HepG2 (cell line): Measurements from ENCODE around the gene TMEM182. TPM values are rescaled to one million over a fixed set of nuclear protein-coding genes. Genes with fewer than 3 reads are reported as not detected.

Experiments
- ATAC-seq: fragments of 200-7000 bp; cut with Tn5 transposase; 3 replicates; pipeline ENCODE4 v1.9.1; 2020; ENCODE audit warnings: mild to moderate bottlenecking, moderate library complexity
- BruUV-seq: library from RNA; stranded (reverse); fragments of 400-500 nt; replicated peaks from 2 replicates; lab custom pipeline; 2021; lab: Mats Ljungman, UMichigan
- CTCF ChIA-PET: fragments of 300-600 bp; formaldehyde crosslinking; extraction: SDS; loops from one replicate; lab custom pipeline; 2021; ENCODE audit warnings: low total read pairs, inconsistent platforms, low intra/inter-chr PET ratio; lab: Yijun Ruan, JAX
- POLR2A ChIA-PET: fragments of 350-600 bp; sonication (Branson Sonifier 250); formaldehyde crosslinking; loops from one replicate; lab custom pipeline; 2020; ENCODE audit warnings: antibody characterized with exemption, inconsistent platforms; lab: Yijun Ruan, JAX
- DNase-seq: peaks from one replicate; pipeline ENCODE4 v3.0.0-alpha.2; 2015; ENCODE audit warnings: low spot score
- FAIRE-seq: peaks from 3 replicates; lab custom pipeline; 2011; peaks lifted over from hg19 to GRCh38; lab: Jason Lieb, UNC
- H2AFZ ChIP-seq: one replicate; pipeline ENCODE4 v1.6.1; 2011; ENCODE audit warnings: low read length, inconsistent platforms
- H3K27ac ChIP-seq: fragments of 300-600 bp; 3 replicates; pipeline ENCODE4 v1.8.0; 2011; ENCODE audit warnings: mixed run types, mild to moderate bottlenecking, mixed read lengths, low read length, inconsistent platforms; ENCODE audit not compliant: insufficient read depth; ENCODE audit errors: extremely low read length
- H3K27me3 ChIP-seq, 2 experiments: fragments of 200-600 bp in 1 of 2; 2 replicates in 1 of 2; 3 replicates in 1 of 2; pipeline versions ENCODE4 v1.6.0 to v1.8.0; 2011; ENCODE audit warnings: low read length in 2 of 2, mild to moderate bottlenecking in 2 of 2, moderate library complexity in 2 of 2, inconsistent platforms in 1 of 2; ENCODE audit not compliant: insufficient read depth in 2 of 2, control insufficient read depth in 1 of 2
- H3K36me3 ChIP-seq, 2 experiments: fragments of 200-600 bp in 1 of 2; replicated peaks in 1 of 2; 2 replicates in 1 of 2; 3 replicates in 1 of 2; pipeline versions ENCODE4 v1.5.1 to v1.8.0; 2011; ENCODE audit warnings: low read length in 2 of 2, inconsistent platforms in 1 of 2; ENCODE audit not compliant: insufficient read depth in 2 of 2, control insufficient read depth in 1 of 2
- H3K4me1 ChIP-seq: 2 replicates; pipeline ENCODE4 v1.5.1; 2012; ENCODE audit warnings: low read length, inconsistent platforms; ENCODE audit not compliant: insufficient read depth
- H3K4me2 ChIP-seq: 2 replicates; pipeline ENCODE4 v1.6.0; 2011; ENCODE audit warnings: low read depth, low read length, inconsistent platforms
- H3K4me3 ChIP-seq, 3 experiments: fragments of 200-600 bp in 1 of 3; sonication (generic), shearing (Covaris generic) in 1 of 3; replicated peaks in 1 of 3; 2 replicates each; pipeline ENCODE4 v1.5.1; 2011 to 2016; ENCODE audit warnings: low read length in 3 of 3, inconsistent platforms in 2 of 3, low read depth in 2 of 3, mild to moderate bottlenecking in 2 of 3, control low read depth in 1 of 3, mixed read lengths in 1 of 3; ENCODE audit not compliant: insufficient read depth in 1 of 3
- H3K79me2 ChIP-seq: one replicate; pipeline ENCODE4 v1.6.1; 2011; ENCODE audit warnings: low read length, inconsistent platforms; ENCODE audit not compliant: insufficient read depth
- H3K9ac ChIP-seq: 2 replicates; pipeline ENCODE4 v1.6.0; 2011; ENCODE audit warnings: mild to moderate bottlenecking, low read depth, low read length, inconsistent platforms; ENCODE audit not compliant: insufficient read depth
- H3K9me3 ChIP-seq: 2 replicates; pipeline ENCODE4 v1.5.1; 2012; ENCODE audit warnings: mild to moderate bottlenecking, low read length
- H4K20me1 ChIP-seq: 2 replicates; pipeline ENCODE4 v1.6.0; 2011; ENCODE audit warnings: inconsistent platforms, mild to moderate bottlenecking, low read length, moderate library complexity; ENCODE audit not compliant: insufficient read depth
- CHCHD3 ChIP-seq: sonication (generic); formaldehyde crosslinking; IDR thresholded peaks from 2 replicates; pipeline ENCODE4 v1.8.0; 2022; ENCODE audit warnings: mild to moderate bottlenecking, missing genetic modification reagents, moderate library complexity
- DR1 ChIP-seq: sonication (generic); formaldehyde crosslinking; IDR thresholded peaks from 2 replicates; pipeline ENCODE4 v1.8.0; 2021; ENCODE audit warnings: mild to moderate bottlenecking, missing genetic modification reagents, inconsistent platforms
- GPN1 ChIP-seq: sonication (generic); formaldehyde crosslinking; IDR thresholded peaks from 2 replicates; pipeline ENCODE4 v1.5.1; 2020; ENCODE audit warnings: missing genetic modification reagents, borderline replicate concordance
- SRY ChIP-seq: sonication (generic); formaldehyde crosslinking; IDR thresholded peaks from 2 replicates; pipeline ENCODE4 v1.8.0; 2022; ENCODE audit warnings: mild to moderate bottlenecking, missing genetic modification reagents
- TSC22D2 ChIP-seq: sonication (generic); formaldehyde crosslinking; IDR thresholded peaks from 2 replicates; pipeline ENCODE4 v1.5.1; 2020; ENCODE audit warnings: missing genetic modification reagents, mild to moderate bottlenecking, borderline replicate concordance
- ZMYM2 ChIP-seq: sonication (generic); formaldehyde crosslinking; IDR thresholded peaks from 2 replicates; pipeline ENCODE4 v1.8.0; 2022; ENCODE audit warnings: mild to moderate bottlenecking, missing genetic modification reagents
- ZNF10 ChIP-seq: sonication (generic); formaldehyde crosslinking; IDR thresholded peaks from 2 replicates; pipeline ENCODE4 v1.4.0; 2020; ENCODE audit warnings: mild to moderate bottlenecking, low read depth, missing genetic modification reagents, borderline replicate concordance
- ZNF143 ChIP-seq: sonication (generic); formaldehyde crosslinking; IDR thresholded peaks from 2 replicates; pipeline ENCODE4 v1.4.0; 2020; ENCODE audit warnings: missing genetic modification reagents
- ZNF264 ChIP-seq: sonication (generic); formaldehyde crosslinking; IDR thresholded peaks from 2 replicates; pipeline ENCODE4 v1.4.0; 2020; ENCODE audit warnings: missing genetic modification reagents
- WGBS: methylation state at CpG from one replicate; pipeline ENCODE4 v1.1.6; 2017; ENCODE audit warnings: low lambda C conversion rate; 5-methylcytosine and 5-hydroxymethylcytosine counted together
- in situ Hi-C: cut with HindIII; loops from 2 replicates; pipeline ENCODE4 v1.10.0; 2017; ENCODE audit warnings: low pct_unique_long_range_greater_than_20kb; ENCODE audit not compliant: extremely low pct_ligation_motif_present
- intact Hi-C: fragments of 100-400 bp; cut with micrococcal nuclease; formaldehyde crosslinking; loops from one replicate; pipeline ENCODE4 v1.10.0; 2022; ENCODE audit not compliant: unreplicated experiment
- polyA plus RNA-seq, 8 experiments: library from polyadenylated mRNA; depleted of rRNA in 3 of 8; stranded (reverse) in 7 of 8; unstranded in 1 of 8; fragments of >200 nt; fragmentation: Illumina TruSeq in 4 of 8; extraction: Trizol in 4 of 8; gene quantifications; 2 replicates each; pipeline versions ENCODE4 v1.2.1 to v1.2.3, GENCODE V29; 2011 to 2016; ENCODE audit warnings: low read depth in 4 of 8, missing spikeins in 1 of 8, mixed read lengths in 1 of 8; ENCODE audit not compliant: insufficient read depth in 1 of 8
- total RNA-seq, 5 experiments: library from RNA; depleted of rRNA; stranded (reverse); fragments of >200 nt; fragmentation: Illumina TruSeq; extraction: Trizol; gene quantifications; 2 replicates each; pipeline ENCODE4 v1.2.3, GENCODE V29; 2016; ENCODE audit warnings: low read depth in 1 of 5
- TF ChIP-seq, protein P1 (sequence below): IDR thresholded peaks from 2 replicates; pipeline ENCODE4 v1.6.1; 2018; ENCODE audit warnings: missing genetic modification reagents, mild to moderate bottlenecking, missing compliant biosample characterization

TMEM182 gene
- total and polyA plus RNA-seq, 2 of the 13 experiments (the other 11 are each of a cell fraction or from before 2014, with no cell fraction given): 8.7 to 8.9 TPM

DNA sequence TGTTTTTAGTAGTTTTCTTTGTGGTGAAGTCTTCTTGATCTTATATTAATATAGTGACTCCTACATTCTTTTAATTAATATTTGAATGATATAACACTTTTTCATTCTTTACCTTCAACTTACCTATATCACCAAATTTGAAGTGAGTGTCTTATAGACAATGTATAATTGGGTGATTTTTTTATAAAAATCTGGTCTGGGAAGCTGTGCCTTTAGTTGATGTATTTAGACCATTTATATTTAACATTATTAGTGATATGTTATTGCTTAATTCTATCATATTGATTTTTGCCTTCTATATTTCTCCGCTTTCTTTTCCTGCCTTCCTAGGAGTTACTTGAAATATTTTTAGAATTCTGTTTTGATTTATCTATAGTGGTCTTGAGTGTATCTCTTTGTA lies 16.4 kb downstream of the TMEM182 start:
- DNase-seq (no peak), FAIRE-seq (no peak), ATAC-seq (no peak)
- Histone ChIP-seq H3K4me1 (peaks cover 6% of the 10 kb centered on the region; the same call in 1 of the 2 replicates), H3K36me3 (no peaks in the 10 kb centered on the region; a peak in 2 of 5 replicates), H3K4me2 (no peak overlapping the region), H3K9me3 (no peaks in the 10 kb centered on the region), H3K27me3 (no peaks in the 10 kb centered on the region), H3K4me3 (no peak overlapping the region), H3K9ac (no peak overlapping the region), H4K20me1 (no peaks in the 10 kb centered on the region), H2AFZ (no peak overlapping the region), H3K27ac (no peak overlapping the region), H3K79me2 (no peaks in the 10 kb centered on the region)
- ChIA-PET CTCF (no interaction called here), POLR2A (no interaction called here)
- TF ChIP-seq DR1: no peak
- no peak for TF ChIP-seq ZNF10 (CRISPR knock-in tag)
- TF ChIP-seq CHCHD3 (CRISPR knock-in tag): no peak
- TF ChIP-seq GPN1 (CRISPR knock-in tag): no peak
- no peak for TF ChIP-seq TSC22D2 (CRISPR knock-in tag)
- TF ChIP-seq SRY (CRISPR knock-in tag): no peak
- TF ChIP-seq ZNF264: no peak
- TF ChIP-seq, protein P1, sequence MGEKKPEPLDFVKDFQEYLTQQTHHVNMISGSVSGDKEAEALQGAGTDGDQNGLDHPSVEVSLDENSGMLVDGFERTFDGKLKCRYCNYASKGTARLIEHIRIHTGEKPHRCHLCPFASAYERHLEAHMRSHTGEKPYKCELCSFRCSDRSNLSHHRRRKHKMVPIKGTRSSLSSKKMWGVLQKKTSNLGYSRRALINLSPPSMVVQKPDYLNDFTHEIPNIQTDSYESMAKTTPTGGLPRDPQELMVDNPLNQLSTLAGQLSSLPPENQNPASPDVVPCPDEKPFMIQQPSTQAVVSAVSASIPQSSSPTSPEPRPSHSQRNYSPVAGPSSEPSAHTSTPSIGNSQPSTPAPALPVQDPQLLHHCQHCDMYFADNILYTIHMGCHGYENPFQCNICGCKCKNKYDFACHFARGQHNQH: no peak
- TF ChIP-seq ZNF143 (CRISPR knock-in tag): no peak
- TF ChIP-seq ZMYM2 (CRISPR knock-in tag): no peak
- WGBS: 93% methylated on average over 1 of the region's 1 CpG
- intact Hi-C loops (no loop called here), in situ Hi-C loops (no loop called here)
- no TSS peak for BruUV-seq
